Measurements from ENCODE around the gene ROR1.
"Not testable (repeated sequence)": the region's sequence is repeated elsewhere in the genome, so short reads cannot be mapped to it uniquely, and the experiment has no call there.

GRCh38 chr1:63826246-63826861, 52.5 kb downstream of the ROR1 start:
- TF ChIP-seq CTCF, POLR2A (IDR thresholded peaks at IDR 0.05): not testable (repeated sequence)

Data from right lobe of liver (tissue), 4 donors.